ENCODE results near the gene CDKN3.
"Not testable (repeated sequence)": the region's sequence is repeated elsewhere in the genome, so short reads cannot be mapped to it uniquely, and the experiment has no call there.

Gene CDKN3

GRCh38 chr14:54425537-54426274, 28.9 kb downstream of the CDKN3 start:
- H3K4me1 Mint-ChIP-seq = peaks cover 7% of the 10 kb centered on the region
- DNase-seq (ENCODE audit: low spot score in 2 of 2) = no peak
- no peak overlapping the region for H3K4me3 Mint-ChIP-seq
- peak overlapping the region; percentile 38 for H3K27ac Mint-ChIP-seq
- H3K9me3 Mint-ChIP-seq = no peaks in the 10 kb centered on the region
- no peak for ATAC-seq
- H3K36me3 Mint-ChIP-seq = peaks cover 63% of the 10 kb centered on the region

- ATAC-seq (no peak), DNase-seq (ENCODE audit: low spot score in 2 of 2) (no peak)
- Mint-ChIP-seq H3K4me3 (no peak overlapping the region), H3K9me3 (no peaks in the 10 kb centered on the region), H3K36me3 (peaks cover 77% of the 10 kb centered on the region), H3K27ac (peak overlapping the region; percentile 73), H3K4me1 (peaks cover 7% of the 10 kb centered on the region)
These were observed 31.1 kb downstream of the CDKN3 start for GRCh38 chr14:54427871-54428270.

GRCh38 chr14:54428527-54428926, 31.7 kb downstream of the CDKN3 start:
- no peaks in the 10 kb centered on the region for H3K9me3 Mint-ChIP-seq
- H3K4me1 Mint-ChIP-seq = peaks cover 8% of the 10 kb centered on the region
- ATAC-seq (peak; percentile 42), DNase-seq (ENCODE audit: low spot score in 2 of 2) (no peak)
- H3K36me3 Mint-ChIP-seq = peaks cover 84% of the 10 kb centered on the region
- no peak overlapping the region for H3K4me3 Mint-ChIP-seq
- H3K27ac Mint-ChIP-seq = peak overlapping the region; percentile 73

DNA sequence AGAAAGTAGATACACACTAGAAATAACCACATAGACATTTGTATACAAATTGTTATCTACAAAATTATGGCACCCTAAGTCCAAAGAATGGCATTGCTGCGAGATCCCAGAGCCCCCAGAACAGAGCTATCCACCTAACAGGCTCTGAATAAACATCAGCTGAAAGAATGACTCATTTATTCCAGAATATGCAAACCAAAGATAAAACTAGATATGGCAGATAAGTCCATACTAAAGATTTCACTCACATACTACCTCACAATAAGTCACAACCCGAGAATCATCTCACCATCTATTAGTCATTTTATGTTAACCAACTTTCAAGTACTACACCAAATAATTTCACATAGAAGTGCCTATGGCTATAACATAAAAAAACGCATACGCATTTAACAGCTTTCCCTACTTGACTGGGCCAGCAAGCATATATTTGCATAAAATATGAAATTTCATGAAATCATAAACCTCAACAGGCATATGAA, 38.7 kb downstream of the CDKN3 start:
- DNase-seq (ENCODE audit: low spot score in 2 of 2) (no peak), ATAC-seq (peak; percentile 99)
- peaks cover 60% of the 10 kb centered on the region for H3K4me1 Mint-ChIP-seq
- peaks cover 78% of the 10 kb centered on the region for H3K36me3 Mint-ChIP-seq
- H3K27ac Mint-ChIP-seq = peak overlapping the region; percentile 79
- peak overlapping the region; percentile 63 for H3K4me3 Mint-ChIP-seq
- no peaks in the 10 kb centered on the region for H3K9me3 Mint-ChIP-seq

DNA sequence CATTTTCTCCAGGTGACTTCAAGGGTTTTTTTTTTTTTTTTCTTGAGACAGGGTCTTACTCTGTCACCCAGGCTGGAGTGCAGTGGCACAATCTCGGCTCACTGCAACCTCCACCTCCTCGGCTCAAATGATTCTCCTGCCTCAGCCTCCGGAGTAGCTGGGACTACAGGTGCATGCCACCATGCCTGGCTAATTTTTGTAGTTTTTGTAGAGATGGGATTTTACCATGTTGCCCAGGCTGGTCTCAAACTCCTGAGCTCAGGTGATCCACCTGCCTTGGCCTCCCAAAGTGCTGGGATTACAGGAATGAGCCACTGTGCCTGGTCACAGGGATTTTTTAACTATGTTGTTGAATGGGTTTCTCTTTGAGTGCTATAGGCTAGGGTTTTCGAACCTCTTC, 41.1 kb downstream of the CDKN3 start:
- H3K36me3 Mint-ChIP-seq = peaks cover 60% of the 10 kb centered on the region
- not testable (repeated sequence) for DNase-seq (ENCODE audit: low spot score in 2 of 2); H3K4me3 Mint-ChIP-seq; H3K27ac Mint-ChIP-seq; ATAC-seq; H3K9me3 Mint-ChIP-seq
- H3K4me1 Mint-ChIP-seq = peaks cover 69% of the 10 kb centered on the region

- Mint-ChIP-seq H3K9me3 (no peaks in the 10 kb centered on the region), H3K27ac (no peak overlapping the region), H3K36me3 (peaks cover 53% of the 10 kb centered on the region), H3K4me1 (peaks cover 66% of the 10 kb centered on the region), H3K4me3 (no peak overlapping the region)
- no peak for DNase-seq (ENCODE audit: low spot score in 2 of 2)
- no peak for ATAC-seq
These were observed 41.9 kb downstream of the CDKN3 start for GRCh38 chr14:54438703-54439102.

- no peak for DNase-seq (ENCODE audit: low spot score in 2 of 2)
- H3K4me3 Mint-ChIP-seq = peak overlapping the region; percentile 73
- H3K4me1 Mint-ChIP-seq = peaks cover 52% of the 10 kb centered on the region
- peak overlapping the region; percentile 87 for H3K27ac Mint-ChIP-seq
- no peaks in the 10 kb centered on the region for H3K9me3 Mint-ChIP-seq
- no peak for ATAC-seq
- peaks cover 39% of the 10 kb centered on the region for H3K36me3 Mint-ChIP-seq
These were observed 43.2 kb downstream of the CDKN3 start for GRCh38 chr14:54440037-54440436.

DNA sequence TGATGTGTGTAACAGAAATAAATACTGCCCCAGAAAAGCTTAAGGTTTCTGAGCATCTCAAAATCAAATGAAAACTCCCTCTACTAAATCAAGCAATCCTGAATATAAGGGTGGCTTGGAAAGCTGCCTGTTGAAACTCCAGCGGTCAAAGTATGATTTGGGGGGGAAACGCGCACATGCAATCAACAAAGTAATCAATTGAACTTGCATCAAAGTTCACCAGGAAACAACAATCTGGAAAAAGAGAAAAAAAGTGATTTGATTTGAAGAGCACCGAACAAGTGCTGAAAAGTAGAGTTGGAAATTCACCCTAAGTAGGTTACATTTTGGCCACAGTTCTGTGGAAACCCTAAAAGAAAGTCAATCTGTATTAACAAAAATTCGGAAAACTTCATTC, 43.7 kb downstream of the CDKN3 start:
- DNase-seq (ENCODE audit: low spot score in 2 of 2) = no peak
- H3K27ac Mint-ChIP-seq = peak overlapping the region; percentile 87

DNA sequence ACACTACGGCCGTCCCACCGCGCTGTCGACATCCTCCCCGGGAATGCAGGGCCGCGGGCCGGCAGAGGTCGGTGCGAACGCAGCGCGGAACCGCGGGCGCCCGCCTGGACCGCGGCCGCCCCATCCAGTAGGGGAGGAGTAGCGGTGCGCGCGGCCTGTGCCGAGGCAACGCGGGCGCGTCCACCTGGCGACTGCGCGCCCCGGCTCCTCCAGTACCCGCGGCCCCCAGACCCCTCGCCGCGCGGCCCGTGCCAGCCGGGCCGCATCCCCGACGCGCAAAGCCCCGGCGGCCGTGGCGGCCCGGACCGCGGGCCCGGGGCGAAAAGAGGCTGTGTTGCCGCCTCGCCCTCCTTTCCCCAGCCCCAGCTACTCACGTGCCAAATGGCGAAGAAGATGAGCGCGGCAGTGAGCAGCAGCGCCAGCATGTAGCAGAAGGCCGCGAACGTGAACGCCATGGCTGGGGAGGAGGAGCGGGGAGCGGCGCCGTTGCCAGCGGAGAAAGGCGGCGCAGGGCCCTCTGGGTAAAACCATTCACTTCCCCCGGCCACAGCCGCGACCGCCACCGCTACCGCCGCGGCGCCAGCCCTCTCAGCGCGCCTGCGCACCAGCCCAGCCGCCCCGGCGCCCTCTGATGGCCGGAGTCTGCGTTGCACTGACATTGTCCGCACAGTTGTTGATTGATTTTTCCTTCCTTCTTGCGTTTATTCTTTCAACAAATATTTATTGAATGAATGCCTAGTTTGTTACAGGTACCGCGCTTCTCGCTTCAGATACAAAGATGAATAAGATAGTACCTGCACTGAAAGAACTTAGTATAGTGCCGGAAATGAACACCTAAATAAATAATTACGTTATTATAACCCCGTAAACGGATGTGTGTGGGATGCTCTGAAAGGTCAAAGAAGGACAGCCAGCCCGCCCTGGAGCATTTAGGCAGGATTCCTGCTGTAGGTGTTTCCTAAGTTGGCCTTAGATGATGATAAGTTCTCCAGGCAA, 44.4 kb downstream of the CDKN3 start, which contains the start of gene CNIH1:
TSS of gene CNIH1 (minus strand) at position 502 of the 996 bp plus-strand sequence. CDS start at position 455, 47 bp downstream.
- ATAC-seq = peak; percentile 97
- DNase-seq (ENCODE audit: low spot score in 2 of 2) = peak; percentile 99
- Mint-ChIP-seq H3K9me3 (no peaks in the 10 kb centered on the region), H3K4me3 (peak within 1 kb of the TSS; percentile 73), H3K36me3 (peaks cover 28% of the 10 kb centered on the region), H3K4me1 (peaks cover 41% of the 10 kb centered on the region), H3K27ac (peak within 1 kb of the TSS; percentile 87)

More for the DNA sequence above, 43.7 kb downstream of the CDKN3 start:
- no peak for ATAC-seq
- H3K4me3 Mint-ChIP-seq = peak overlapping the region; percentile 73
- H3K36me3 Mint-ChIP-seq = peaks cover 35% of the 10 kb centered on the region
- no peaks in the 10 kb centered on the region for H3K9me3 Mint-ChIP-seq
- H3K4me1 Mint-ChIP-seq = peaks cover 48% of the 10 kb centered on the region

DNA sequence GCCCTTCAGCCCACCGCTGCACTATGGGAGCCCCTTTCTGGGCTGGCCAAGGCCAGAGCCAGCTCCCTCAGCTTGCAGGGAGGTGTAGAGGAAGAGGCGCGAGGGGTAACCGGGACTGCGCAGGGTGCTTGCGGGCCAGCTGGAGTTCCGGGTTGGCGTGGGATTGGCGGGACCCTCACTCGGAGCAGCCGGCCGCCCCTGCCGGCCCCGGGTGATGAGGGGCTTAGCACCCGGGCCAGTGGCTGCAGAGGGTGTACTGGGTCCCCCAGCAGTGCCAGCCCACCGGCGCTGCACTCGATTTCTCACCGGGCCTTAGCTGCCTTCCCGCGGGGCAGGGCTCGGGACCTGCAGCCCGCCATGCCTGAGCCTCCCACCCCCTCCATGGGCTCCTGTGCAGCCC, 46.2 kb downstream of the CDKN3 start:
- not testable (repeated sequence) for ATAC-seq; DNase-seq (ENCODE audit: low spot score in 2 of 2); H3K27ac Mint-ChIP-seq; H3K4me3 Mint-ChIP-seq; H3K9me3 Mint-ChIP-seq
- H3K4me1 Mint-ChIP-seq = peaks cover 29% of the 10 kb centered on the region
- H3K36me3 Mint-ChIP-seq = peaks cover 21% of the 10 kb centered on the region

DNA sequence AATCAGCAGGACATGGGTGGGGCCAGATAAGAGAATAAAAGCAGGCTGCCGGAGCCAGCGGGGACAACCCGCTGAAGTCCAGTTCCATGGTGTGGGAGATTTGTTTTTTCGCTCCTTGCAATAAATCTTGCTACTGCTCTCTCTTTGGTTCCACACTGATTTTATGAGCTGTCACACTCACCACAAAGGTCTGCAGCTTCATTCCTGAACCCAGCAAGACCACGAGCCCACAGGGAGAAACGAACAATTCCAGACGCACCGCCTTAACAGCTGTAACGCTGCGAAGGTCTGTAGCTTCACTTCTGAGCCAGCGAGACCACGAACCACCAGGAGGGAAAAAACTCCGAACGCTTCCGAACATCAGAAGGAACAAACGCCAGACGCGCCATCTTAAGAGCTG, 47.2 kb downstream of the CDKN3 start:
- no peak for DNase-seq (ENCODE audit: low spot score in 2 of 2)
- no peak for ATAC-seq
- Mint-ChIP-seq H3K27ac (no peak overlapping the region), H3K9me3 (no peaks in the 10 kb centered on the region), H3K4me1 (peaks cover 25% of the 10 kb centered on the region), H3K36me3 (peaks cover 17% of the 10 kb centered on the region), H3K4me3 (no peak overlapping the region)

DNA sequence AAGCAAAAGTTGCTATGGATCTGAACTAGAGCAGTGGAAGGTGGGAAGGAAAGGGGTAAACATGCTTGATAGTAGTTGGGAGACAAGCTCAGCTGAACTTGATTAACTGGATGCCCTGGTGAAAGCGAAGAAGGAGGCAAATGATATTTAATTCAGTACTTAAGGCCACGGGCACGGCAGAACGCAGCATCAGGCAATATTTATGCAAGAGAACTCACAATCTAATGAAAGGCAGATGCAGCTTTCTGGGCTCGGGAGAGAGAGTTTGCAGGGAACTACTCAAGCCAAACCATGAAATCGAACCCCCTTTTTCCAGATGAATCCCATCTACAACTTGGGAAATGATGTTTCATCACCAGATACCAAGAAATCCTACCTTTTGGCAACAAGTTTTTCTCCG, 47.9 kb downstream of the CDKN3 start:
- Mint-ChIP-seq H3K27ac (no peak overlapping the region), H3K36me3 (peaks cover 10% of the 10 kb centered on the region), H3K9me3 (no peaks in the 10 kb centered on the region), H3K4me1 (peaks cover 18% of the 10 kb centered on the region), H3K4me3 (no peak overlapping the region)
- ATAC-seq (no peak), DNase-seq (ENCODE audit: low spot score in 2 of 2) (no peak)

- Mint-ChIP-seq H3K4me1 (peaks cover 15% of the 10 kb centered on the region), H3K27ac (no peak overlapping the region), H3K9me3 (no peaks in the 10 kb centered on the region), H3K36me3 (peaks cover 5% of the 10 kb centered on the region), H3K4me3 (no peak overlapping the region)
- DNase-seq (ENCODE audit: low spot score in 2 of 2) (no peak), ATAC-seq (no peak)
These were observed 49.4 kb downstream of the CDKN3 start for GRCh38 chr14:54446161-54446693.

GRCh38 chr14:54447231-54447692, 50.5 kb downstream of the CDKN3 start:
- Mint-ChIP-seq H3K4me1 (peaks cover 6% of the 10 kb centered on the region), H3K4me3 (no peak overlapping the region)
- ATAC-seq = no peak

DNA sequence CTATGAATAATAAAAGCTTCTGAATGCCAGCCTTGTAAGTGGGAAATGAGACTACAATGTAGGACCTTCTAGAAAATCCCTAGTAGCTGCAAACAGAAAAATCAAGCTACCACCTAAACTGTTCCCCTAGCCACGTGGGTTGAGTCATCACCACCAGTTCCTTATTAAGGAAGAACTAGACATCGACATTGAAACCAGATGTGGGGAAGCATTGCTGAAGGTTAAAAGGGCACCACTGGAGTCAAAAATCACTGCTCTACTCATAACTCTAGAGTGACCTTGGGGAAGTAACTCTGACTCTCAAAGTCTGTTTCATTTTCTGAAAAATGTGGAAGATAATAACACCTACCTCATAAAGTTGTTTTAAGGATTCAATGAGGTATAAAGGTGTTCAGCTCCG, 53.7 kb downstream of the CDKN3 start:
- peak; percentile 66 for ATAC-seq
- no peak overlapping the region for H3K4me3 Mint-ChIP-seq
- DNase-seq (ENCODE audit: low spot score in 2 of 2) = no peak

More at GRCh38 chr14:54447231-54447692, 50.5 kb downstream of the CDKN3 start:
- Mint-ChIP-seq H3K9me3 (no peaks in the 10 kb centered on the region), H3K27ac (no peak overlapping the region), H3K36me3 (no peaks in the 10 kb centered on the region)
- no peak for DNase-seq (ENCODE audit: low spot score in 2 of 2)

More for the DNA sequence above, 53.7 kb downstream of the CDKN3 start:
- H3K27ac Mint-ChIP-seq = no peak overlapping the region
- no peaks in the 10 kb centered on the region for H3K9me3 Mint-ChIP-seq
- H3K36me3 Mint-ChIP-seq = no peaks in the 10 kb centered on the region
- peaks cover 6% of the 10 kb centered on the region for H3K4me1 Mint-ChIP-seq
